SK-N-SH (cell line): ENCODE results near the gene FTMT. TPM values are rescaled to one million over a fixed set of nuclear protein-coding genes. Genes with fewer than 3 reads are reported as not detected.

Experiments
- polyA plus RNA-seq, 3 experiments: library from polyadenylated mRNA; depleted of rRNA; stranded (reverse); fragments of >200 nt; gene quantifications; 2 replicates each; pipeline ENCODE4 v1.2.3, GENCODE V29; 2012

Gene FTMT
- polyA plus RNA-seq, 1 of the 3 experiments (the other 2 are of a cell fraction): not detected

Other genes starting within 250 kb of the FTMT start
- gene SRFBP1, start 110.1 kb downstream of the FTMT start, polyA plus RNA-seq (2012; rRNA removed): 1.6 and 2.4 TPM in 2 replicates
- 36.3 and 50.4 TPM in 2 replicates for gene LOX, start 226.4 kb downstream of the FTMT start, polyA plus RNA-seq (2012; rRNA removed)